IPS-20b (cell line): ENCODE data around the gene GALNT10.

Experiments
- H3K27ac ChIP-seq: one replicate; pipeline ENCODE4 v1.5.1; 2013; ENCODE audit warnings: low read length
- H3K27me3 ChIP-seq: 2 replicates; pipeline ENCODE4 v1.6.1; 2013; ENCODE audit warnings: mild to moderate bottlenecking, low read length, inconsistent platforms; ENCODE audit not compliant: insufficient read depth
- H3K36me3 ChIP-seq: 2 replicates; pipeline ENCODE4 v1.6.1; 2013; ENCODE audit warnings: low read depth, mild to moderate bottlenecking, inconsistent platforms, low read length, moderate library complexity; ENCODE audit not compliant: insufficient read depth
- H3K4me1 ChIP-seq: 2 replicates; pipeline ENCODE4 v1.6.1; 2013; ENCODE audit warnings: mild to moderate bottlenecking, control low read depth, inconsistent platforms, low read length, moderate library complexity; ENCODE audit not compliant: insufficient read depth
- H3K4me3 ChIP-seq: 2 replicates; pipeline ENCODE4 v1.5.1; 2013; ENCODE audit warnings: mild to moderate bottlenecking, low read length, inconsistent platforms
- H3K9ac ChIP-seq: 2 replicates; pipeline ENCODE4 v1.6.1; 2013; ENCODE audit warnings: low read depth, mild to moderate bottlenecking, inconsistent platforms, low read length, moderate library complexity
- H3K9me3 ChIP-seq: 2 replicates; pipeline ENCODE4 v1.6.1; 2013; ENCODE audit warnings: mild to moderate bottlenecking, low read depth, low read length, inconsistent platforms; ENCODE audit not compliant: insufficient read depth

Gene GALNT10

GRCh38 chr5:154370119-154370518 lies 179.6 kb downstream of the GALNT10 start:
- Histone ChIP-seq H3K9ac (no peak overlapping the region), H3K9me3 (no peaks in the 10 kb centered on the region), H3K4me3 (no peak overlapping the region), H3K4me1 (peaks cover 21% of the 10 kb centered on the region), H3K27ac (no peak overlapping the region), H3K36me3 (no peaks in the 10 kb centered on the region), H3K27me3 (no peaks in the 10 kb centered on the region)

- no peak overlapping the region for H3K9ac ChIP-seq
- H3K27me3 ChIP-seq = no peaks in the 10 kb centered on the region
- no peak overlapping the region for H3K27ac ChIP-seq
- H3K4me1 ChIP-seq = peaks cover 21% of the 10 kb centered on the region
- H3K9me3 ChIP-seq = no peaks in the 10 kb centered on the region
- H3K4me3 ChIP-seq = no peak overlapping the region
- no peaks in the 10 kb centered on the region for H3K36me3 ChIP-seq
These were observed 180.3 kb downstream of the GALNT10 start for GRCh38 chr5:154370813-154371212.

GRCh38 chr5:154371687-154372086 lies 181.2 kb downstream of the GALNT10 start:
- Histone ChIP-seq H3K4me1 (peaks cover 21% of the 10 kb centered on the region), H3K27me3 (no peaks in the 10 kb centered on the region), H3K36me3 (no peaks in the 10 kb centered on the region), H3K9ac (no peak overlapping the region), H3K27ac (no peak overlapping the region), H3K9me3 (no peaks in the 10 kb centered on the region), H3K4me3 (no peak overlapping the region)

GRCh38 chr5:154372661-154373060 lies 182.1 kb downstream of the GALNT10 start:
- Histone ChIP-seq H3K27me3 (no peaks in the 10 kb centered on the region), H3K4me1 (peaks cover 21% of the 10 kb centered on the region), H3K9ac (no peak overlapping the region), H3K4me3 (no peak overlapping the region), H3K36me3 (no peaks in the 10 kb centered on the region), H3K9me3 (no peaks in the 10 kb centered on the region), H3K27ac (no peak overlapping the region)

- Histone ChIP-seq H3K9ac (no peak overlapping the region), H3K36me3 (no peaks in the 10 kb centered on the region), H3K27me3 (no peaks in the 10 kb centered on the region), H3K4me1 (peaks cover 14% of the 10 kb centered on the region), H3K9me3 (no peaks in the 10 kb centered on the region), H3K27ac (no peak overlapping the region), H3K4me3 (no peak overlapping the region)
These were observed 182.8 kb downstream of the GALNT10 start for GRCh38 chr5:154373326-154373725.

GRCh38 chr5:154373729-154374179 lies 183.2 kb downstream of the GALNT10 start:
- Histone ChIP-seq H3K27ac (no peak overlapping the region), H3K9ac (no peak overlapping the region), H3K4me1 (peaks cover 11% of the 10 kb centered on the region), H3K4me3 (no peak overlapping the region), H3K36me3 (no peaks in the 10 kb centered on the region), H3K9me3 (no peaks in the 10 kb centered on the region), H3K27me3 (no peaks in the 10 kb centered on the region)

GRCh38 chr5:154374264-154374663 lies 183.7 kb downstream of the GALNT10 start:
- H3K4me1 ChIP-seq = peaks cover 11% of the 10 kb centered on the region
- no peak overlapping the region for H3K9ac ChIP-seq
- no peaks in the 10 kb centered on the region for H3K27me3 ChIP-seq
- H3K9me3 ChIP-seq = no peaks in the 10 kb centered on the region
- no peak overlapping the region for H3K4me3 ChIP-seq
- no peak overlapping the region for H3K27ac ChIP-seq
- H3K36me3 ChIP-seq = no peaks in the 10 kb centered on the region

- peaks cover under 1% of the 10 kb centered on the region; the same call in 1 of the 2 replicates for H3K4me1 ChIP-seq
- no peak overlapping the region for H3K27ac ChIP-seq
- H3K9ac ChIP-seq = no peak overlapping the region
- H3K9me3 ChIP-seq = no peaks in the 10 kb centered on the region
- H3K36me3 ChIP-seq = no peaks in the 10 kb centered on the region
- no peaks in the 10 kb centered on the region for H3K27me3 ChIP-seq
- H3K4me3 ChIP-seq = no peak overlapping the region
These were observed 184.9 kb downstream of the GALNT10 start for GRCh38 chr5:154375329-154376008.

GRCh38 chr5:154376481-154376880 lies 185.9 kb downstream of the GALNT10 start:
- no peak overlapping the region for H3K9ac ChIP-seq
- no peak overlapping the region for H3K4me3 ChIP-seq
- no peaks in the 10 kb centered on the region for H3K9me3 ChIP-seq
- no peaks in the 10 kb centered on the region for H3K36me3 ChIP-seq
- H3K27me3 ChIP-seq = no peaks in the 10 kb centered on the region
- H3K27ac ChIP-seq = no peak overlapping the region
- H3K4me1 ChIP-seq = no peaks in the 10 kb centered on the region

GRCh38 chr5:154377754-154378533 lies 187.4 kb downstream of the GALNT10 start:
- no peaks in the 10 kb centered on the region for H3K9me3 ChIP-seq
- H3K4me3 ChIP-seq = no peak overlapping the region
- no peaks in the 10 kb centered on the region for H3K4me1 ChIP-seq
- no peaks in the 10 kb centered on the region for H3K27me3 ChIP-seq
- no peak overlapping the region for H3K9ac ChIP-seq
- no peak overlapping the region for H3K27ac ChIP-seq
- no peaks in the 10 kb centered on the region for H3K36me3 ChIP-seq

GRCh38 chr5:154380263-154380662 lies 189.7 kb downstream of the GALNT10 start:
- Histone ChIP-seq H3K27me3 (no peaks in the 10 kb centered on the region), H3K4me1 (peaks cover 3% of the 10 kb centered on the region; the same call in 1 of the 2 replicates), H3K9me3 (no peaks in the 10 kb centered on the region), H3K4me3 (no peak overlapping the region), H3K9ac (no peak overlapping the region), H3K27ac (no peak overlapping the region), H3K36me3 (no peaks in the 10 kb centered on the region)
